OCI-LY7 (cell line): Measurements from ENCODE around the gene FBRSL1. TPM values are rescaled to one million over a fixed set of nuclear protein-coding genes. Genes with fewer than 3 reads are reported as not detected.

Source experiments
- BruUV-seq: library from RNA; stranded (reverse); fragments of 400-500 nt; replicated peaks from 2 replicates; lab custom pipeline; 2021; lab: Mats Ljungman, UMichigan
- CTCF ChIA-PET: fragments of 300-600 bp; sonication (Branson Sonifier 250); formaldehyde crosslinking; loops from one replicate; lab custom pipeline; 2022; ENCODE audit warnings: antibody characterized with exemption; ENCODE audit not compliant: unreplicated experiment; lab: Charles Lee
- POLR2A ChIA-PET: fragments of 300-600 bp; sonication (Branson Sonifier 250); formaldehyde crosslinking; loops from one replicate; lab custom pipeline; 2022; ENCODE audit warnings: antibody characterized with exemption; lab: Charles Lee
- DNase-seq: peaks from one replicate; pipeline ENCODE4 v3.0.0-alpha.2; 2015; ENCODE audit warnings: low spot score
- H2AFZ ChIP-seq: fragments of 200-600 bp; sonication (generic), shearing (Covaris generic); 2 replicates; pipeline ENCODE4 v1.6.1; 2014; ENCODE audit warnings: mild to moderate bottlenecking, antibody characterized with exemption, low read length, moderate library complexity
- H3K27ac ChIP-seq: fragments of 200-600 bp; sonication (generic); 2 replicates; pipeline ENCODE4 v1.5.1; 2014; ENCODE audit warnings: mixed run types, low read depth, mild to moderate bottlenecking, moderate library complexity, low read length, inconsistent platforms; ENCODE audit not compliant: poor library complexity, severe bottlenecking
- H3K36me3 ChIP-seq: fragments of 200-600 bp; sonication (generic); 2 replicates; pipeline ENCODE4 v1.6.1; 2014; ENCODE audit warnings: mild to moderate bottlenecking, antibody characterized with exemption, low read length, moderate library complexity, mixed read lengths; ENCODE audit not compliant: insufficient read depth
- H3K4me1 ChIP-seq: fragments of 200-600 bp; sonication (generic); 2 replicates; pipeline ENCODE4 v1.5.1; 2014; ENCODE audit warnings: mild to moderate bottlenecking, low read length; ENCODE audit not compliant: insufficient read depth, poor library complexity, severe bottlenecking
- H3K4me2 ChIP-seq: fragments of 200-600 bp; sonication (generic); 2 replicates; pipeline ENCODE4 v1.6.1; 2014; ENCODE audit warnings: mild to moderate bottlenecking, low read length
- H3K4me3 ChIP-seq: fragments of 200-600 bp; sonication (generic); 2 replicates; pipeline ENCODE4 v1.5.1; 2014; ENCODE audit warnings: mild to moderate bottlenecking, low read depth, low read length; ENCODE audit not compliant: poor library complexity, severe bottlenecking
- H3K79me2 ChIP-seq: fragments of 200-600 bp; sonication (generic); 2 replicates; pipeline ENCODE4 v1.6.1; 2016; ENCODE audit warnings: low read depth, mild to moderate bottlenecking, low read length, moderate library complexity, mixed read lengths; ENCODE audit not compliant: insufficient read depth
- H3K9me2 ChIP-seq: fragments of 200-600 bp; sonication (generic); 2 replicates; pipeline ENCODE4 v1.6.1; 2016; ENCODE audit warnings: mild to moderate bottlenecking, low read length, mixed read lengths; ENCODE audit not compliant: insufficient read depth
- H3K9me3 ChIP-seq: fragments of 200-600 bp; sonication (generic); 2 replicates; pipeline ENCODE4 v1.6.1; 2014; ENCODE audit warnings: mild to moderate bottlenecking, mixed run types, low read length, mixed read lengths
- H4K20me1 ChIP-seq: fragments of 200-600 bp; sonication (generic); 2 replicates; pipeline ENCODE4 v1.6.1; 2014; ENCODE audit warnings: mild to moderate bottlenecking, antibody characterized with exemption, low read length, moderate library complexity, mixed read lengths; ENCODE audit not compliant: insufficient read depth
- EZH2phosphoT487 ChIP-seq: fragments of 200-600 bp; sonication (generic); IDR thresholded peaks from 2 replicates; pipeline ENCODE4 v1.6.1; 2018; ENCODE audit warnings: low read depth, borderline replicate concordance, mild to moderate bottlenecking, mixed run types, antibody characterized with exemption, low read length, moderate library complexity, mixed read lengths
- intact Hi-C: fragments of 100-400 bp; cut with micrococcal nuclease; formaldehyde crosslinking; loops from one replicate; pipeline ENCODE4 v1.10.0; 2022; ENCODE audit not compliant: unreplicated experiment
- total RNA-seq, 2 experiments: library from RNA; depleted of rRNA in 1 of 2; stranded (reverse); fragments of >200 nt in 1 of 2; shearing (Covaris generic) in 1 of 2; gene quantifications; 2 replicates each; pipeline ENCODE4 v1.2.3, GENCODE V29; 2014 to 2022
- TF ChIP-seq, protein P1 (sequence below): fragments of 200-600 bp; sonication (generic); conservative IDR thresholded peaks from 2 replicates; pipeline ENCODE4 v1.5.1; 2014; ENCODE audit warnings: mild to moderate bottlenecking, antibody characterized with exemption, low read length, moderate library complexity, mixed read lengths

The FBRSL1 gene
- total RNA-seq, 2 experiments from 2014 or later: 24.6 to 87.8 TPM

DNA sequence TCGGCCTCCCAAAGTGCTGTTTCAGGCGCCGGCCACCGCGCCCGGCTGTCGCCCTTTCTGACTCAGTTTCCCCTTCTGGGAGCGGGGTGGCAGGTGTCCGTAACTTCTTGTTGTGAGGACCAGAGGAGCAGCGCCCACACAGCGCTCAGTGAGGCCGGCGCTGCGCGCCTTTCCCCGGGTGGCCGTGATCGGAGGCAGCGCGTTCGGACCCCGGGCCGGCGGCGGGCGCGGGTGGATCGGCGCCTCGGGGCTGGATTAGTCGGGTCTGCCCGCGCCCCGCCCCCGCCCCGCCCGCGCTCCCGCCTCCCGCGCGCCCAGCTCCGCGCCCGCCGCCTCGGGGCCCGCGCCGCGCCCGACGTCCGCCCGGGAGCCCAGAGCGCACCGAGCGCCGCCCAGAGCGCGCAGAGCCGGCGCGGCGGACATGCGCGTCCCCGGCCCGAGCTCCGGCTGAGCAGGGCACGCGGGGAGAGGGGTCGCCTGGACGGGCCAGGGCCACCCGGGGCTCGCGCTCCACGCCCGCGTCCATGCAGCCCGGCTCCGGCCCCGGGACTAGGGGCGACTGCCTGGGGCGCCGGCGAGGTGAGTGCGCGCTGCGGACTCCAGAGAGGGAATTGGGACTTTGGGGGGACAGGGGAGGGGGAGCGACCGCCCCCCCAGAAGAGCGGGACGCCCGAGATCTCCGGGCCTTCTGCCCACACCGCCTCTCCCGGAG, 69.9 kb downstream of the FBRSL1 start:
- Histone ChIP-seq H4K20me1 (no peaks in the 10 kb centered on the region), H2AFZ (no peak overlapping the region), H3K4me1 (peaks cover 34% of the 10 kb centered on the region), H3K79me2 (no peaks in the 10 kb centered on the region), H3K9me2 (no peaks in the 10 kb centered on the region), H3K36me3 (no peaks in the 10 kb centered on the region), H3K27ac (peak overlapping the region; percentile 36), H3K4me2 (peak overlapping the region; percentile 86), H3K9me3 (no peaks in the 10 kb centered on the region), H3K4me3 (peak overlapping the region; percentile 84)
- CTCF ChIA-PET: interaction anchor here (0.6 to 1.0 kb wide), 2 partner anchors 140 to 475 kb away, joined by 4 to 11 read pairs; no protein-coding TSS in a partner anchor
- BruUV-seq: no TSS peak
- no peak for TF ChIP-seq EZH2phosphoT487
- TF ChIP-seq, protein P1, sequence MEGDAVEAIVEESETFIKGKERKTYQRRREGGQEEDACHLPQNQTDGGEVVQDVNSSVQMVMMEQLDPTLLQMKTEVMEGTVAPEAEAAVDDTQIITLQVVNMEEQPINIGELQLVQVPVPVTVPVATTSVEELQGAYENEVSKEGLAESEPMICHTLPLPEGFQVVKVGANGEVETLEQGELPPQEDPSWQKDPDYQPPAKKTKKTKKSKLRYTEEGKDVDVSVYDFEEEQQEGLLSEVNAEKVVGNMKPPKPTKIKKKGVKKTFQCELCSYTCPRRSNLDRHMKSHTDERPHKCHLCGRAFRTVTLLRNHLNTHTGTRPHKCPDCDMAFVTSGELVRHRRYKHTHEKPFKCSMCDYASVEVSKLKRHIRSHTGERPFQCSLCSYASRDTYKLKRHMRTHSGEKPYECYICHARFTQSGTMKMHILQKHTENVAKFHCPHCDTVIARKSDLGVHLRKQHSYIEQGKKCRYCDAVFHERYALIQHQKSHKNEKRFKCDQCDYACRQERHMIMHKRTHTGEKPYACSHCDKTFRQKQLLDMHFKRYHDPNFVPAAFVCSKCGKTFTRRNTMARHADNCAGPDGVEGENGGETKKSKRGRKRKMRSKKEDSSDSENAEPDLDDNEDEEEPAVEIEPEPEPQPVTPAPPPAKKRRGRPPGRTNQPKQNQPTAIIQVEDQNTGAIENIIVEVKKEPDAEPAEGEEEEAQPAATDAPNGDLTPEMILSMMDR: no peak
- POLR2A ChIA-PET: no interaction called here
- DNase-seq: peak; percentile 75
- intact Hi-C loops: loop anchor here (2.0 kb wide), 2 partner anchors 35 to 69 kb away; partner anchors contain the start of gene FBRSL1

- peak overlapping the region; percentile 86 for H3K4me2 ChIP-seq
- POLR2A ChIA-PET: interaction anchor here (0.6 kb wide), 1 partner anchor 113 kb away, joined by 3 read pairs; no protein-coding TSS in a partner anchor
- intact Hi-C loops: loop anchor here (2.0 kb wide), 2 partner anchors 35 to 69 kb away; partner anchors contain the start of gene FBRSL1
These were observed 70.3 kb downstream of the FBRSL1 start for GRCh38 chr12:132560364-132560613.

More at GRCh38 chr12:132560364-132560613, 70.3 kb downstream of the FBRSL1 start:
- peak; percentile 47 for DNase-seq
- Histone ChIP-seq H3K27ac (peak overlapping the region; percentile 36), H3K4me3 (peak overlapping the region; percentile 84), H3K36me3 (no peaks in the 10 kb centered on the region), H3K4me1 (peaks cover 34% of the 10 kb centered on the region), H4K20me1 (no peaks in the 10 kb centered on the region), H3K79me2 (no peaks in the 10 kb centered on the region), H3K9me3 (no peaks in the 10 kb centered on the region), H2AFZ (no peak overlapping the region), H3K9me2 (no peaks in the 10 kb centered on the region)
- CTCF ChIA-PET: interaction anchor here (0.6 kb wide), 1 partner anchor 475 kb away, joined by 11 read pairs; no protein-coding TSS in a partner anchor
- TF ChIP-seq, protein P1: 0 out of 2 replicates have a peak, but pooled peaks have one; percentile 11
- TF ChIP-seq EZH2phosphoT487: no peak
- BruUV-seq: no TSS peak
